ENCODE measurements around the gene TIPRL.
"Not testable (repeated sequence)": the region's sequence is repeated elsewhere in the genome, so short reads cannot be mapped to it uniquely, and the experiment has no call there.

Gene TIPRL

DNA sequence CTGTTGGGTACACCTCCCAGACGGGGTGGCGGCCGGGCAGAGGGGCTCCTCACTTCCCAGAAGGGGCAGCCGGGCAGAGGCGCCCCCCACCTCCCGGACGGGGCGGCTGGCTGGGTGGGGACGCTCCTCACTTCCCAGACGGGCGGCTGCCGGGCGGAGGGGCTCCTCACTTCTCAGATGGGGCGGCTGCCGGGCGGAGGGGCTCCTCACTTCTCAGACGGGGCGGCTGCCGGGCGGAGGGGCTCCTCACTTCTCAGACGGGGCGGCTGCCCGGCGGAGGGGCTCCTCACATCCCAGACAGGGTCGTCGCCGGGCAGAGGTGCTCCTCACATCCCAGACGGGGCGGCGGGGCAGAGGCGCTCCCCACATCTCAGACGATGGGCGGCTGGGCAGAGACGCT lies 28.9 kb downstream of the TIPRL start:
- in situ Hi-C loops (cut with MboI; ENCODE audit: low sequenced_read_pairs) = not testable (repeated sequence)

DNA sequence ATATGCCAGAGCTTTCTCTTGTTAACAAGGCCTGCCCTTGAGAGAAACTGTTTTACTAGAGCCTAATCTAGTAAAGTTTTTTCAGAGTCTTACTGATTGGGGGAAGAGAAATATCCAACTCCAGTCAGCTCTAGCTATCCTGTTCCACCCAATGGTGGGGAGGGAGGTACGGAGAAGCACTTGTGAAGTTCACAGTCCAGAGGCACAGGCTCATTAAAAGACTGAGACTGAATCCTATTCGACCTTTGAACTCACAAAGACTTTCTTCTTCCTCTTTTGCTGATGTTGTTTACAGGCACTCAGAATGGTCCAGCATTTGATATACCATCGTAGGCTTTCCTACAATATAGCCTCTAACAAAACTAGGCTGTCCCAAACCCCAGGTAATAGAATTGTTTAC lies 31.6 kb downstream of the TIPRL start:
- in situ Hi-C loops (cut with MboI; ENCODE audit: low sequenced_read_pairs) = no loop called here

DNA sequence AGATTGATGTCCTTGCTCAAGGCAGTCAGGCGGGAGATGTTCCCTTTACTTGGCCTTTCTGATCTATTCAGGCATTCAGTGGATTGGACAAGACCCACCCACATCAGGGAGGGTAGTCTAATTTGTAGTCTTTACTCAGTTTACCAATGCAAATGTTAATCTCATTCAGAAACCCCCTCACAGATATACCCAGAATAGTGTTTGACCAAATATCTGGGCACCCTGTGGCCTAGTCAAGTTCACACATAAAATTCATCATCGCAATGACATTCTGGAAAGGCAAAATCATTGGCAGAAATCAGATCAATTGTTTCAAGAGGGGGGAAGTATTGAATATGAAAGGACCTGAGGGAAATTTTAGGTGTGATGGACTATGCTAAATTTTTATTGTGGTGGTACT lies 34.6 kb downstream of the TIPRL start:
- in situ Hi-C loops (cut with MboI; ENCODE audit: low sequenced_read_pairs) = no loop called here

DNA sequence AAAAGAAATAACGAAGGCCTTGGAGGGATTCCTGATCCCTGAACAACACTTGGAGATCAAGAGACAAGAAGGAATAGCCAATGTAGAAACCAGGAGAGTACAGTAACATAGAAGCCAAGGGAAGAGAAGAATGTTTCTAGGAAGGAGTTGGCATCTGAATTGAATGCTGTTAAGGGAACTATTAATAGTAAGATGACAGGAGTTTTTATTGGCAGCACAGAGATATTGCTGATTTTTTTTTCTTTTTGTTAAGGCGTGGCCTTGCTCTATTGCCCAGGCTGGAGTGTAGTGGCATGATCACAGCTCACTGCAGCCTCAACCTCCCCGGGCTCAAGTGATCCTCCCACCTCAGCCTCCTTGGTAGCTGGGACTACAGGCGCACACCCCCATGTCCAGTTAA lies 37.4 kb downstream of the TIPRL start:
- in situ Hi-C loops (cut with MboI; ENCODE audit: low sequenced_read_pairs) = no loop called here

DNA sequence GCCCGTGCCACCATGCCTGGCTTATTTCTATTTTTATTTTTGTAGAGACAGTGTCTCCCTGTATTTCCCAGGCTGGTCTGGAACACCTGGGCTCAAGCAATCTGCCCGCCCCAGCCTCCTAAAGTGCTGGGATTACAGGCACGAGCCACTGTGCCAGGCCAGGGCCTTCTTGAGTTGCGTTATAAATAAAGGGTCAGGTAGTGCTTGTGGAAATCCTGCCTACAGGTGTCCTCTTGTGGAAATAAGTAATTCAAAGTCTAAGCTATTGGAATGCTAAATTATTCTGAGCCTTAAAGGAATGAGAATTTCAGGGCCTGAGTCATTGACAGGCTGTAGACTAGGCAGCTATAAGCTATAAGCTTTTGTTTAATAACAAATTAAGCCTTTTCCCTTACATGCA lies 38.9 kb downstream of the TIPRL start:
- in situ Hi-C loops (cut with MboI; ENCODE audit: low sequenced_read_pairs) = no loop called here

DNA sequence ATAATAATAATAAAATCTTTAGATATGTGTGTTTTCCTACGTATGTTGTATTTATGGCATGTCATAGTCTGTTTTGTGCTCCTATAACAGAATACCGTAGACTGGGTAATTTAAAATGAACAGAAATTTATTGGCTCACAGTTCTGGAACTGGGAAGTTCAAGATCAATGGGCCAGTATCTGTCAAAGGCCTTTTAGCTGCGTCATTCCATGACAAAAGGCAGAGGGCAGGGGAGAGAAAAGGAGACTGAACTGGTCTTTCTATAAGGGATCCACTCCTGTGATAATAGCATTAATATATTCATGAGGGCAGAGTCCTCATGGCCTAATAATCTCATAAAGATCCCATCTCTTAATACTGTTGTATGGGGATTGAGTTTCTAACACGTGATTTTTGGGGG lies 39.9 kb downstream of the TIPRL start:
- in situ Hi-C loops (cut with MboI; ENCODE audit: low sequenced_read_pairs) = no loop called here

DNA sequence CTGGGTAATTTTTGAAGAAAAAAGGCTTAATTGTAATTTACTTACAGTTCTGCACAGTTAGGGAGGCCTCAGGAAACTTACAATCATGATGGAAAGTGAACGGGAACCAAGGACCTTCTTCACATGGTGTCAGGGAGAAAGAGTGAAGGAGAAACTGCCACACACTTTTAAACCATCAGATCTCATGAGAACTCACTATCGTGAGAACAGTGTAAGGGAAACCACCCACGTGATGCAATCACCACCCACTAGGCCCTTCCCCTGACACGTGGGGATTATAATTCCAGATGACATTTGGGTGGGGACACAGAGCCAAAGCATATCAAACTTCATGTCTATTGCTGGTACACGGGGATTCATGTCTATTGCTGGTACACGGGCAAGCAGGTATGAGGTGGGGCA lies 41.7 kb downstream of the TIPRL start:
- in situ Hi-C loops (cut with MboI; ENCODE audit: low sequenced_read_pairs) = no loop called here

DNA sequence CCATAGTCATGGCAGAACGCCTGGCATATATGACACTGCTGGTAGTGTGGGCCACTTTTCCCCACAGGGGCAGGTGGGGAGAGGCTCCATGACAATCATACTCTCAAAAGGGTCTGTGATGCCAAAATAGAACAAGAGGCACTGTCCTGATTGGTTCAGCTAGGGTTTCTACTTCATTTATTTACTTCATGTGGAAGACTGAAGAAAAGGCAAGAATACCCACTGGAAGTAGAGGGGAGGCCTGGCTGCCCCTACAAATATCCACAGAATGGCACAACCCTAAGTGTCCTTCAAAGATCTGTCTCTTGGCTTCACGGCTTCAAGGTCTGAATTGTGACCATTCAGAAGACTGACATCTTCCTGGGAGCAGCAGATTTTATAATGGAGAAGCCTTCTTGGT lies 42.5 kb downstream of the TIPRL start:
- in situ Hi-C loops (cut with MboI; ENCODE audit: low sequenced_read_pairs) = no loop called here

DNA sequence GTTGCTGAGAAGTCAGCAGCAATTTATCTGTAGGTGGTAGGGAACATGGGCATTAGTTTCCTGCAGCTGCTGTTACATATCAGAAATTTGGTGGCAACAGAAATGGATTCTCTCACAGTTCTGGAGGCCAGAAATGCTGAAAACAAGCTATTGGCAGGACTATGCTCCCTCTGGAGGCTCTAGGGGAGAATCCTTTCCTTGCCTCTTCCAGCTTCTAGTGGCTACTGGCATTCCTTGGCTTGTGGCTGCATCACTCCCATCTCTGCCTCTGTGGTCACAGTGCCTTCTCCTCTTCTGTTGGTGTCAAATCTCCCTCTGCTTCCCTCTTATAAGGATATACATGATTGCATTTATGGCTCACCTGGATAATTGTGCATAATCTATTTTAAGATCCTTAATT lies 44.5 kb downstream of the TIPRL start:
- in situ Hi-C loops (cut with MboI; ENCODE audit: low sequenced_read_pairs) = no loop called here

DNA sequence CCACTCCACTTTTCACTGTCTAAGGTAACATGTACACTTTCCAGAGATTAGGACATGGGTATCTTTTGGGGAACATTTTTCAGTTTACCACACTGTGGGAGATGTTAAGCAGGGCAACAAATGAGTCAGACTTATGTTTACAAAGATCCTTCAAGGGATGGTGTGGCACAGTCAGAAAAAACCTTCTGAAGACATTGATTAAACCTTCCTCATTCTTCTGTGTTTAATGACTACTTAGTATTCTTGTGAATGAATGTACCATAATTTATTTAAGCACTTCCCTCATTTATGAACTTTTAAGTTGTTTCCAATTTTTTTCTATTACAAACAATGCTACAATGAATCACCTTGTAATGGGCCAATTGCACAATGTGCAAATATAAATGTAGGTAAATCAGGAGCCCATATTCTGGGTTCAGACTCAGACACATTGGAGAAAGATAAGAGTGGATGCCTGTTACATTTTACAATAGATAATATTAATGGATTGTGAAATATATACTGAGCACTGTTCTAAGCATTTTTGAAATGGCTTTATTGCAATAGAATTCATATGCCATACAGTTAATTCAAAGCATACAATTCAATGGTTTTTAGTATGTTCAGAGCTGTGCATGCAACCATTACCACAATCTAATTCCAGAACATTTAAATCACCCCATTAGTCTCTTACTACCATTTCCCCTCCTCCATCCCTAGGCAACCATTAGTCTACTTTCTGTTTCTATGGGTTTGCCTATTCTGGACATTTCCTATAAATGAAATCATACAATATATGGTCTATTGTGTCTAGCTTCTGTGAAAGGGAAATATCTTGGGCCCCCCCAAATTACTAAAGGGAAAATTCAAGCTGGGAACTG lies 45.1 kb downstream of the TIPRL start:
- in situ Hi-C loops (cut with MboI; ENCODE audit: low sequenced_read_pairs) = no loop called here

DNA sequence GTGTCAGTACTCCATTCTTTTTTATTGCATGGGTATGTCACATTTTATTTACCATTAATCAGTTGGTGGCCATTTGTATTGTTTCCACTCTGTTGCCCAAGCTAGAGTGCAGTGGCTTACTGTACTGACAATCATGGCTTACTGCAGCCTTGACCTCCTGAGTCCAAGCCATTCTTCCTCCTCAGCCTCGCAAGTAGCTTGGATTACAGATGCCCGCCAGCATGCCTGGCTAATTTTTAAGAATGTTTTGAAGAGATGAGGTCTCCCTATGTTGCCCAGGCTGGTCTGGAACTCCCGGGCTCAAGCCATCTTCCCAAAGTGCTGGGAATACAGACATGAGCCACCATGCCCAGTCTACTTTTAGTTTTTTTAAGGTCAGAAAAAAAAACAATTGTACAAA lies 46.2 kb downstream of the TIPRL start:
- in situ Hi-C loops (cut with MboI; ENCODE audit: low sequenced_read_pairs) = no loop called here

DNA sequence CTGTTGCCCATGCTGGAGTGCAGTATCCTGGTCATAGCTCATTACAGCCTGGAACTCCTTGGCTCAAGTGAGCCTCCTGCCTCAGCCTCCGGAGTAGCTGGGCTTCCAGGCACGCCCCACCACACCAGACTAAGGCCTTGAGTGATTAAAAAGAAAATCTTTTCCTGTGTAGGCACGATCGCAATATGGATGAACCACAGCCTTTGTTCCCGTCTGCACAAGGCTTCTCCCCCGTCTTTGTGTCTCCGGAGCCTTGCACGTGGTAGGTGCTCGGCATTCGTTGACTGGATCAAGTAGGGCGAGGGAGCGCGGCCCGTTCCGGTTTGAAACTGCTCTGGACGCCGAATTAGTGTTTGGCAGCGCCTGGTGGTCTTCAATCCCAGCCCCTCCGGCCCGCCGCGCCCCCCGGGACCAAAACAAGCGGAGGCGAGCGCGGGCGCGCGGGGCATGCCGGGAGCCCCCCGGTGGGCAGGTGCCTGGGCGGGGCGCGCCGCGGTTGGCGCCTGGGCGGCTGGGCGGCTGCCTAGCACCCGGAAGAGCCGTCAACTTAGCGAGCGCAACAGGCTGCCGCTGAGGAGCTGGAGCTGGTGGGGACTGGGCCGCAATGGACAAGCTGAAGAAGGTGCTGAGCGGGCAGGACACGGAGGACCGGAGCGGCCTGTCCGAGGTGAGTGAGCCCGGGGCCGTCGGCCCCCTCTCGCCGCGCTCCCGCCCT lies 46.9 kb downstream of the TIPRL start, which contains the start of gene SFT2D2:
SFT2D2 (plus strand) TSS at position 529 of the 715 bp plus-strand sequence; CDS start at position 605, 76 bp downstream.
- in situ Hi-C loops (cut with MboI; ENCODE audit: low sequenced_read_pairs) = no loop called here

DNA sequence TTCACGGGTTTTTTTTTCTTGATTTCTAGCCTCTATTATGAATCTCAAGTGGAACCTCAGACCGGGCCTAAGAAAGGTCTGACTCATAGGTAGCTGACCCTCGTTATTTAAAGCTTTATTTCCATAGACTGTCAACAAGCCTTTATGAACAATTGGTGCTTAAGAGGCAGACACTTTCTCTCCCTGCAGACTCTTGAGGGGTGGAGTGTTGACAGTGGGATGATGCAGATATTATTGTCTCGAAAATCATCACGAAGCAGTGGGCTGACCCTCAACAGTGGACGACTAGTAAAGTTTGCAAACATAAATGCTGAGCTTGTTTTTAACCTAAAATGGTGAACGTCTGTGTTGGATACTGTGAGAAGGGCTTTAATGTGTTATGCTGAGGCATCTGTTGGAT lies 48.9 kb downstream of the TIPRL start:
- in situ Hi-C loops (cut with MboI; ENCODE audit: low sequenced_read_pairs) = no loop called here

DNA sequence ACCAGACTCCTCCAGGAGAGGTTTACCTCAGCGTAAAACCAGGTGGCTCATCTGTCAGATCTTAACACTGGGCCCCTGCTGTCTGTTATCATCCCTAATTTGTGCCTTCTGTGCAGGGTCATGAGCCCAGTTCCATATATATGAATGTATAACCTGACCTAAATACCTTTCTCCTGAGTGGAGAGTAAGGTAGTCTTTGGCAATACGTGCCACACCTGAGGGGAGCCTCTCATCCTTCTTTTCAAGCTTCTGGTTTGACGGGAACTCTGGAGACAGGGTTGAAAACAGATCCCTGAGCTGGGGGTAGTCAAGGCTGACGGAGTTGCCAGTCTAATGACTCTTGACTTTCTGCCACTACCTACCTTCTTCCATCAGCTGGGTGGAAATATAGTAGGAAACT lies 51.1 kb downstream of the TIPRL start:
- in situ Hi-C loops (cut with MboI; ENCODE audit: low sequenced_read_pairs) = no loop called here

DNA sequence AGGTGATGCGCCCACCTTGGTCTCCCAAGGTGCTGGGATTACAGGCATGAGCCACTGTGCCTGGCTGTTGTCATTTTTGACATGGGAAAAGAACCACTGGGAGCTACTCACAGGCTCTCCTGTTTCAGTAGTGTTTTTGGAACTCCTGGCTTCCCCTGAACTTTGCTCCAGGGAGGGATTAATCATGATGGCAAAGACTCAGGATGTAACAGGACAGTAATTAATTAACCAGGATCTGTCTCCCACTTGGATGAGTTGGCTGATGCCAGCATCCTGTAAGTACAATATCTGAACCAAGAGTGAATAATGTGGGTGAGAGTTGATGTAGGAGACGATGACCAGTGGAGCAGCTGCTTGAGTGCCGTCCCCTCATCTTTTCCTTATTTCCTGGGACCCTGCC lies 51.9 kb downstream of the TIPRL start:
- in situ Hi-C loops (cut with MboI; ENCODE audit: low sequenced_read_pairs) = no loop called here

DNA sequence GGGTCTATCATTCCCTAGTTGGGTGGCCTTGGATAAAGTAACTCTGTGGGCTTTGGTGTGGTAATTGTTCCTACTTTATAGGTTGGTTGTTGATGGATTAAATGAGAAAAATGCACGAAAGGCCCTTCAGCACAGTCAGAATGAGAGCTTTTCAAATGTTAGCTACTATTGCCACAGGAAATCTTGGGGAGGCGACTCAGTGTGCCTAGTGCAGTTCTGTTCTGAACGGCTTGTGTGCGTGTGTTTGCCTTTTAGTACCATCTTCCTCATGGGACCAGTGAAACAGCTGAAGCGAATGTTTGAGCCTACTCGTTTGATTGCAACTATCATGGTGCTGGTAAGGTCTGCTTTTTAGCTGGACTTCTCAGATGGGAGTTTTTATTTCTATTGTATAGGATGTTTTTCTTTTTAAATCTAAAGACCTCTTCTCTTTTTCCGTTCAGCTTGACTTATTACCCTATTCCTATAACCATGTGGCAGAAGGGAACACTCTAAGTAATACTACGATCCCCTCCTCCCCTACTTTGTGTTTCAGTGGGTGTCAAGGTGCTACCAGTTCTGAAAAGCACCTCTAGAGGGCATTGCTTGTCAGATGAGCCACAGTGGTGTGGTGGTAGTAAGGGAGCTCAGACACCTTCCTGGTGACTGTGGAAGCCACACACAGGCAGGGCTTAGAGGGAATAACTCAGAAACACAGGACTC lies 56.2 kb downstream of the TIPRL start:
- in situ Hi-C loops (cut with MboI; ENCODE audit: low sequenced_read_pairs) = no loop called here

DNA sequence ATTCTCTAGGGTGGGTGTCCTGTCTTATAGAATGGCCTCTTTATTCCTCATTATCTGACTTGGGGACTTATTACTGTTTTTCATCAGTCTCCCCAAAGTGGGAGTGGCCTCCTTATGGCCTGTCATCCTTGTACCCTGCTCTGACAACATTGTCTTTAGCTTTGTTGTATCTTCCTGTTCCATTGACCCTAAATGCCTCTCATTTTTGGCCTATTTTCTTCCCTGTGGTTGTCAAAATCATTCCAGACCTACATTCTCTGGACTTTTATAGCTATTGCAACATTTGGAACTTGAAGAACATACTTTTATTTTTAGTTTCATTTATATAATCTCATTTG lies 56.8 kb downstream of the TIPRL start:
- in situ Hi-C loops (cut with MboI; ENCODE audit: low sequenced_read_pairs) = no loop called here

DNA sequence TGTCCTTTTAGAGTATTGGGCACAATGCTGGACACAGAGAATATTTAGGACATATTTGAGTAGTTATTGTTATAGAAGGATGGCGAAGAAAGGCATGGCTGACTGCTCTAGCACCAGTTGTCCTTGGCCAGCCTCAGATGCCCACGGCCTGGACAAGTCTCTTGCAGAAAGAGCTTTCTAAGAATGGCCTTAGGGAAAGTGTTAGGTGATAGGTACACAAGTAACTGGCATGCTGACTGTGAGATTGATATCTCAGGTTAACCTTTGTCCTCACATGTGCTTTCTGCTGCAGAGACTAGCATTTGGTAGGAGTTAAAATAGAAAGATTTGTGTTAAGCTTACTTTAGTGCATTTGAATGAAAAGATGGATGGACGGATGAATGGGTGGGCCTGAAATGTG lies 57.2 kb downstream of the TIPRL start:
- in situ Hi-C loops (cut with MboI; ENCODE audit: low sequenced_read_pairs) = no loop called here

DNA sequence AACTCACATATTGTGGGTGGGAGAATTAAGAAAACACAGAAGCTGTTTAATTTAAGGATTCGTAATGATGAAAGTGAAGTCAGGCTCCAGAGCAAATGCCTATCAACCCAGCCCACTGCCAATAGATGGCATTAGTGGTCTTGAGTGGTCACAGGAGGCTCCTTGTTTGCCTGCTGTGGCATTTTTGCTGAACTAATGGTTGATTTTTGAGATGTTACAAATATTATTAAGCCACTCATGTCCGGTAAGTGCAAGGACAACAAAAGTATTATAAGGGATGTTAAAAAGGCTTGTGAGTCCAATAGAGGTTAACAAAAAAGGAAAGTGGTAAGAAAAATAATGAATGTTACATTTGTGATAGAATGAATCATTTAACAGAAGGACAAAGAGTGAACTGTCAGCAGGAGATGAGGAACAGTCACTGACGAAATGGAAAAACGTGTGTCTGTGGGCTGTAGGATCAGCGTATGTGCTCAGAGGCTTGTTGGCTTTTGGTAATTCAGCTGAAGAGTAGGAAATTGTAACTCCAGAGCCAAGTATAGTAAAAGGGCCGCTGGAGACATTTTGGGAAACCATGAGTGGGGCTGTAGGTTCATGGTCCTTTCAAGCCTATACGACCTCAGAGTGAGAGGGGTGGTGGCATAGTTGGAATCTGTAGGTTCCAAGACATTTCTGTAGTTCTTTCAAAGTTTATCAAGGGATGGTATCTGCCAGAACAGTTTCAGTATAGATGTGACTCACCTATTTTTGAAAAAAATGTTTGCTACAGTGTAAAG lies 58.3 kb downstream of the TIPRL start:
- in situ Hi-C loops (cut with MboI; ENCODE audit: low sequenced_read_pairs) = no loop called here

DNA sequence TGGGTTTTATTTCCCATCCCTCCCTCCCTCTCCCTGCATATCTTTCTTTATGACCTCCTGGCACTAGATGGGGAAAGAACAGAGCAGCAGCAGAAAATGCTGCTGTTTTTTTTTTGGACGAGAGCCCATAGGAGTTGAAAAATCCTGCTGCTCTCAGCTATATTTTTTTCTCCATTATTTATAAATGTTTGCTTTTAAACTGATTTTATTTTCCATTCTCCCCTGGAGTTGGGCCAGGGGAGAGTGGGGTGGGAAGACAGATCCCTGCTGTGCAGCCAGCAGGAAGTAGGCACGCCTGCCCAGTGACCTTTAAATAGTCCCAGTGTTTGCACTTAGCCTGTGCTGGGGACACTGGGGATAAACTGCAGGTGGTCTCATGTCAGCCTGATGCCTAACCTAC lies 64.4 kb downstream of the TIPRL start:
- in situ Hi-C loops (cut with MboI; ENCODE audit: low sequenced_read_pairs) = no loop called here

DNA sequence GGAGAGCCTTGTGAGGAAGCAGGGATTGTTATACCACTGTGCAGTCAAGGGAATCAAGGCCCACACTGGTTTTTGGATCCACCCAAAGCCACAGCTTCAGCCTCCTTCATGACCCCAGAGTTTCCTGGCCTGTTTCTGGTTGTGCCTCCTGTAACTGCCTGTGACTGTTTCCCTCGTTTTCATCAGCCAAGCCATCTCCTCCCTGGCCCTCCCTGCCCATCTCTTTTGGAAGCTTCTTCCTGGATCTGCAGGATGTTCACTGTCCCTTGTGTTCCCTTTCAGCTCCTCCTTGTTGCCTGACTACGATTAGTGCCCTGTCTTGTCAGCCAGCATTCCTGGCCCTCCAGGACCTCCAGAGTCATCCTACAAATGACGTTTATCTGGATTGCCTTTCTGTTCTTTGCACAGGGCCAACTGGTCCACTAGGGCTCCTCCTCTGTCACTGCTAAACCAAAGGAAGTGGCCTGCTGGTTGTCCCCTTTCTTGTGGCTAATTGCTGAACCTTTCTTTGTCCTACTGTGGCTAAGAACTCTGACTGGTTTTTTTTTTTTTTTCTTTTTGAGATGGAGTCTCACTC lies 65.0 kb downstream of the TIPRL start:
- in situ Hi-C loops (cut with MboI; ENCODE audit: low sequenced_read_pairs) = no loop called here

Data from hTERT RPE-1 (cell line).